GM19324 (cell line): ENCODE results near the gene EGLN3.
"Not testable (repeated sequence)": the region's sequence is repeated elsewhere in the genome, so short reads cannot be mapped to it uniquely, and the experiment has no call there.

Source experiments
- ATAC-seq: cut with Tn5 transposase; IDR thresholded peaks from one replicate; pipeline ENCODE4 v1.9.1; 2021; ENCODE audit warnings: mild to moderate bottlenecking, moderate library complexity; ENCODE audit not compliant: unreplicated experiment, low FRiP score

EGLN3 gene

DNA sequence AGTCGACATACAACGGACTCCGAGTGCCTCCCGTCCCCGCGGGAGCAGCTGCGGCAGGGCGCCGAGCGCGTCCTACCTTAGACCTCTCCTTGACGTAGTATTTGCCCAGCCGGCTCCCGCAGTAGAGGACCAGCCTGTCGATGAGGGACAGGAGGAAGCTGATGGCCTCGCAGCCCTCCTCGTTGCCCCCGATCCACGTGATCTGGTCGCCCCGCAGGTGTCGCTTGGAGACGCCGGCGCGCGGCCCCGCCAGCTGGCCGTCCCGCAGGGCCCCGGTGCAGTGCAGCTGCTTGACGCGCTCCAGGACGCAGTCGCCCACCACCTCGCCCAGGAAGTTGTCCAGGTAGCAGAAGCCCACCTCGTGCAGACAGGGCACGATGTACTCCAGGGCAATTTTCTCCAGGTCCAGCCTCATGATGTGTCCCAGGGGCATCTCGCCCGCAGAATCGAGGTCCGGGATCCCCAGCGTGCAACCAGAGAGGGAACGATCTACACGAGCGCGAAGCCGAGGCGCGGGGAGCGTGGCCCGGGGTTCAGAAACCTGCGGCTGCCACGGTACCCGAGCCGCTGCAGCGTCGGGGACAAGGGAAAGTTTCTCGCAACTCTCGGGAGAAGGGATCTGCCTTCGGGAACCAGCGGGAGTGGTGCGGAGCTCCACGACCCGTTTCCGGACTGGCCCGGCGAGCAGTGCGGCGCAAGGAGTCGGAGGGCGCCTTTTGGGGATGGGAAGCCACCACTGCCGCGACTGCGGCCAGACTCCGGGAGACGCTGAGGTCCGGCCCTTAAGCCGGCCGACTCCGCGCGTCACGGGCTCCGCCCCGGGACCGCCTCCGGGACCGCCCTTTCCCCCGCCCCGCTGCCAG is at the start of gene EGLN3:
EGLN3 (minus strand) TSS at position 755 of the 863 bp plus-strand sequence; CDS start at position 433, 322 bp downstream.
- peak; percentile 86 for ATAC-seq

GRCh38 chr14:34000396-34000795 is 49.5 kb upstream of the EGLN3 start:
- no peak for ATAC-seq

- no peak for ATAC-seq
These were observed 49.0 kb upstream of the EGLN3 start for GRCh38 chr14:33999771-34000291.

DNA sequence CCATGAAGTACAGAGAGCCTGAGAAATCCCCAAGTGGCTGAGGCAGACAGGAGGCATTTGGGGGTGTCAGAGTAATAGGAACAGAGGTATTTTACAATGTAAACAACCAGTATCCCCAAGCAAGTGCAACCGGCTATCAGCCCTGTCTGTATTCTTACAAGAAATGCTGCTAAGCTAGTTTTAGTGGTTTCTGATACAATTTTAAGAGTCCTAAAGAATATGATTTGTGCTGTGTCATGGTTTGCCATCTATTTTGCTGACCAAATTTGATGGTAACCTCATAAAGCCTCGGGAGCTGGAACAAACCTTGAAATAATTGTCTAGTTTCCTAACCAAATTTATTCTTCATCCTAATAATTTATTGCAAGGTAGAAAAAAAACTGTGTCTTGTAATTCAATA is 46.7 kb upstream of the EGLN3 start:
- ATAC-seq = no peak

- no peak for ATAC-seq
These were observed 45.6 kb upstream of the EGLN3 start for GRCh38 chr14:33996462-33996861.

- no peak for ATAC-seq
These were observed 42.4 kb upstream of the EGLN3 start for GRCh38 chr14:33993246-33993645.

- no peak for ATAC-seq
These were observed 41.6 kb upstream of the EGLN3 start for GRCh38 chr14:33992274-33993007.

DNA sequence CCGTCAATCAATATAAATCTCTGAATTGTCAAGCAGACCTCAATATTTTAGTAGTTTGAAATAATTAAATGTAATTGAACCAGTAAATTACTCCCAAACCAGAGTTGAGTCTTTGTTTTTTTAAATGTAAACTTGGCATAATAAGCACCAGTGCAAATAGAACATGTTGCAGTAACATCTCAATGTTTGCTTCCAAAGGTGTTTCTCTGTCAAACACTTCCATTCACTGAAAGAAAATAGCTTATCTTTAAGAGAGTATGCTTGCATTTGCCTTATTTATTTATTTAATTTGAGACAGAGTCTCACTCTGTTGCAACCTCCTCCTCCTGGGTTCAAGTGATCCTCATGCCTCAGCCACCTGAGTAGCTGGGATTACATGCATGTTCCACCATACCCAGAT is 39.9 kb upstream of the EGLN3 start:
- no peak for ATAC-seq

DNA sequence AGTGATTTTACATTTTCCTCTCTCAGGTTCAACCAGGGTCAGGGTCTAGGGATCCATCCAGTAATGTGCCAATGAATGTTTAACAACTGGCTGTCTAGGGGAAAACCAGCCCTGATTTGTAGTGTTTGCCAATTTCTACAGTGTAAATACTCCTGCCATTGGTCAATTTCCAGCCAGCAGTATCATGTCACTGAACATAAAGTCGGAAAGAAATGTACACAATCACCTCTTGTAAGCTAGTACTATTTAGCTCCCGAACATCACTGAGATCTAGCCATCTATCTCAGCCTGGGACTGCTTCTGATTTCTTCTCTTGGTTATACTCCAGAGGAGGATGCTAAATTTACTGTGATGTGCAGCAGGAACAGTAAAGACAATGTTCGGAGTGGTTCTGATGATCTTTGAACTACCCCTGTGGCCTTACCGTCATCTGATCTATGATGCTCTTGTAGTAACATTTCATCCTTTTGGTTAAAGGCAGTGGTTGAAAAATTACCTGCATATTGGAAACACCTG is 36.7 kb upstream of the EGLN3 start:
- ATAC-seq = no peak

GRCh38 chr14:33986804-33987203 is 35.9 kb upstream of the EGLN3 start:
- no peak for ATAC-seq

DNA sequence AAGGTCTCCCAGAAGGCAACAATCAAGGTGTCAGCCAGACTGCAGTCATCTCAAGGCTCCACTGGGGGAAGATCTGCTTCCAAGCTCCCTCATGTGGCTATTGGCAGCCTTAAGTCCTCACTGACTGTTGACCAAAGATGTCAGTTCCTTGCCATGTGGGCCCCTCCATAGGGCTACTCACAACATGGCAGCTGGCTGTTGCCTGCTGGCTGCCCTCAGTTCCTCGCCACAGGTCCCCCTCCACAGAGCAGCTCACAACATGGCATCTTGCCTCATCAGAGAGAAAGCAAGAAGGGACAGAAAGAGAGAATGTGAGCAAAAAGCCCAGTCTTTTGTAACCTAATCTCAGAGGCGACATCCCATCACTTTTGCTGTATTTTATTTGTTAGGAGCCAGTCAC is 34.4 kb upstream of the EGLN3 start:
- no peak for ATAC-seq

GRCh38 chr14:33979613-33980276 is 28.9 kb upstream of the EGLN3 start:
- no peak for ATAC-seq

DNA sequence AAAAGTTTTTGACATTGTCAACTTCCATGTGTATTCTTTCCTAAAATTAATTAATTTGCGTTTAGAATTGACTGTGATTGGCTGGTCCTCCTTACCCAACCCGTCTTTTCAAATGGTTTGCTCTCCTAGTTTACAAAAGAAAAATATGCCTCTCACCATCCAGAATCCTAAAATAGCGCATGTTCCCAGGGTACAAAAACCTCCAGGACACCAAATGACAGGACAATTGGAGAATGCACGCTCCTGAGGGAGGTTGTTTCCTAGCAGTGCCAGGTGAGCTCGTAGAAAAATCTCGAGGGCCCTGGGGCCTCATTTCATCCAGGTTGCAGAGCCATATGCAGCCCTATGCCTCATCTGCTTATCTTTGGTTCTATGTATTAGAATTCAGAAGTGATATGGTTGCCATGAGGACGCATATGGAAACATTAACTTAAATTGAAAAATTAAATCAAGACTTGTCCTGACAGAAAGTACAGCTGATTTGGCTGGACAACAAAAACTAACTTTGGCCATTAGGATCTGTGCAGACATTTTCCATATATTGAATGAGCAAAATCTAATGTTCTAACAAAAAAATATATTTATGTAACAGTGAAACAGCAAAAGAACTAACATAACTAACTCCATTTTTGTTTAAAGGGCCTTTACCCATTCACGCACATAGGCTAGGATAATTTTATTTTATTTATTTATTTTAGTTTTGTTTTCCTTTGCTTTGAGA is 28.2 kb upstream of the EGLN3 start:
- no peak for ATAC-seq

- ATAC-seq = peak; percentile 80
These were observed 21.8 kb upstream of the EGLN3 start for GRCh38 chr14:33972583-33973081.

- not testable (repeated sequence) for ATAC-seq
These were observed 19.0 kb upstream of the EGLN3 start for GRCh38 chr14:33969846-33970245.

- ATAC-seq = no peak
These were observed 17.8 kb upstream of the EGLN3 start for GRCh38 chr14:33968722-33969121.

- ATAC-seq = no peak
These were observed 16.3 kb upstream of the EGLN3 start for GRCh38 chr14:33967138-33967537.

- no peak for ATAC-seq
These were observed 15.4 kb upstream of the EGLN3 start for GRCh38 chr14:33966276-33966675.

DNA sequence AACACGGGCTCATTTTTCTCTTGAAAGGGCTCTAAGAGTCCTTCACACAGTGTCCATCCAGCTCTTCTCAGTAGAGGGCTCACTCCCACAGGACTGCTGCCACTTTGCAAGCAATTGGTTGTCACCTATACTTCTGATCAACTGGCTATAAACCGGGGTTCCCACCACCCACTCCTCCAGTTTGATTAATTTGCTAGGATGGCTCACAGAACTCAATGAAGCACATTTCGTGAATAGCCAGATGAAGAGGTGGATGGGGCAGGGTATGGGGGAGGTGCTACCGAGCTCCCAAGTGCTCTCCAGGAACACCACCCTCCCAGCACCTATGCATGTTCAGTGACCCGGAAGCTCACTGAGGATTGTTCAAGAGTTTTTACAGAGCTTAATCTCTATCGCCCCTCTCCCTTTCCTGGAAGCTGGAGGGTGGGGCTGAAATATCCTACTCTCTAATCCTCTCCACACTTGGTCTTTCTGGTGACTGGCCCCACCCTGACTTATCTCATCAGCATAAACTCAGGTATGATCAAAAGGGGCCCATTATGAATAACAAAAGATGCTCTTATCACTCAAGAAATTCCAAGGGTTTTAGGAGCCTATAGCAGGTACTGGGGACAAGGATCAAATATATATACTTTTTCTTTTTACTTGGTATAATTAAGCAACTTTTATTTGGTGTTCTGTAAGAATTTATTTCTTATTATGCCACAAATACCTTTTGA is 13.9 kb upstream of the EGLN3 start:
- ATAC-seq = no peak
